Astrocyte of the hippocampus (primary cell): ENCODE results near the gene CYP3A5.

Source experiments
- DNase-seq: peaks from one replicate; pipeline ENCODE4 v3.0.0; 2011; ENCODE audit warnings: low read depth, low spot score

CYP3A5 gene

DNA sequence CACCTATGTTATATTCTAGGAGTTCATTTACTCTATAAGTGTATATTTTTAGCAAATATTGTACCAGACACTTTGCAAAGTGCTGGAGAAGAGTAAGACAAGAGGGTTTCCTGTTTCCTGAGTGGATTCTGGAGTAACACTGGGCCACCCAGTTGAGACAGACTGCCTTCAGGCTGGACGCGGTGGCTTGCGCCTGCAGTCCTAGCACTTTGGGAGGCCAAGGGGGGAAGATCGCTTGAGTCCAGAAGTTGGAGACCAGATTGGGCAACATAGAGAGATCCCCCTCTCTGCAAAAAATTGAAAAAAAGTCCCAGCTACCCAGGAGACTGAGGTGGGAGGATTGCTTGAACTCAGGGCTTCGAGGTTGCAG lies 63.8 kb downstream of the CYP3A5 start:
- no peak for DNase-seq

GRCh38 chr7:99614495-99614894 lies 65.3 kb downstream of the CYP3A5 start:
- DNase-seq: no peak

DNA sequence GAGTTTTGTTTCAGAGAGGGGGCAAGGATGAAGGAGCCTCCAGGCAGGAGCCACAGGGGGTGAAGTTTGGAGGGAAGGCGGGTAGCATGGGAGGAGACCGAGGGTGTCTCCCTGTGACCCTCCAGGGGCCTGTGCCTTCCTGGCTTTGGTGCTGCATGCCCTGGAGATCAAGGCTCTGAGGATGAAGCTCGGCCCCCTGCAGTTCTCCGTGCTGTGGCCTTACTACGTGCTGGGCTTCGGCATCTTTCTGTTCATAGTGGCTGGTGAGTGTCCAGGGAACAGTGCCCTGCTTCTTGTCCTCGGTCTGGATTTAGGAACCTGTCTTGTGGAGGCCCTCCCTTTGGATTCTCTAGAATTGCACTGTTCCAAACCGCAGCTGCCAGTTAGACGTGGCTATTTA lies 72.2 kb downstream of the CYP3A5 start:
- no peak for DNase-seq

DNA sequence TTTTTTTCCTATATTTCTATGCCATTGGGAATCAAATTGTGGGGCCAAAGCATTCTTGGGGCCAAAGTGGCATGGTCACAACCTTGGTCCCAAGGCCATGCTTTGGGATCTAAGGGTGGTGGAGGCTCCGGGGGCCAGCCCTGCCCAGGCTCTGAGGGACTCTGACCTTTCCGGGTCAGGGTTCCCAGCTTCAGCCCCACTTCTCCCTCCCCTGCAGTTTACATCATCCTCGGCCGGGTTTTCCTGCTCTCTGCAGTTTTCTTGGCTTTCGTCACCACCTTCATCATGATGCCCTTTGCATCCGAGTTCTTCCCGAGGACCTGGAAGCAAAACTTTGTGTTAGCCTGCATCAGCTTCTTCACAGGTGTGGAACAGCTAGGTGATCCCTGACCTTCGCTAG lies 73.3 kb downstream of the CYP3A5 start:
- no peak for DNase-seq

GRCh38 chr7:99605527-99605926 lies 74.3 kb downstream of the CYP3A5 start:
- DNase-seq: no peak

GRCh38 chr7:99601656-99602310 lies 78.0 kb downstream of the CYP3A5 start:
- no peak for DNase-seq

DNA sequence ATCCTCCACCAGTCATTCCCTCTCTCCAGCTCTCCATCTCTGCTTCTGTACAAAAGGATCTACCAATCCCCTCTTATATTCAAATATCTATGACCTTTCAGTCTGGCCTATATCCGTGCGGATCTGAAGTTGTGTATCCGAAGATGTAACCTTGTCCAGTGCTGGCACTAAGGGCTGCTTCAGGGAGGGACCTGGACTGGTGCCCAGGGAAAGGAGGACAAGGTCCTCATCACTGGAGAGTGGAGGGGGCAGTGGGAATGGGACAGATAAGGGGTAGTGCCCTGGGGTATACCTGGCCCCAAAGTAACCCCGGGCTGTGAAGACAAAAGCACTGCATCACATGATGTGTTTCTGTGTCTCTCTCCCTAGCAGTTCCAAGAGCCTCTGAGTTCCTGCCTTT lies 80.0 kb downstream of the CYP3A5 start:
- DNase-seq: no peak
